ENCODE results near the gene LRMDA. TPM values are rescaled to one million over a fixed set of nuclear protein-coding genes. Genes with fewer than 3 reads are reported as not detected.

Gene LRMDA
- total RNA-seq, 1 donor from 2014 or later, result 2.1 TPM

GRCh38 chr10:75726522-75727483 is 295.4 kb downstream of the LRMDA start:
- Mint-ChIP-seq H3K27me3 (ENCODE audit: unreplicated experiment) (no peaks in the 10 kb centered on the region), H3K36me3 (ENCODE audit: unreplicated experiment) (no peaks in the 10 kb centered on the region), H3K4me3 (ENCODE audit: unreplicated experiment) (no peak overlapping the region), H3K9me3 (ENCODE audit: unreplicated experiment) (no peaks in the 10 kb centered on the region), H3K27ac (ENCODE audit: unreplicated experiment) (no peak overlapping the region), H3K4me1 (ENCODE audit: low read depth, unreplicated experiment) (no peaks in the 10 kb centered on the region)
- DNase-seq, result no peak
- no peak for TF ChIP-seq CTCF (IDR thresholded peaks at IDR 0.05; ENCODE audit: partially characterized antibody, unreplicated experiment)

GRCh38 chr10:75730847-75731246 is 299.4 kb downstream of the LRMDA start:
- H3K4me3 Mint-ChIP-seq (ENCODE audit: unreplicated experiment), result no peak overlapping the region
- no peaks in the 10 kb centered on the region for H3K4me1 Mint-ChIP-seq (ENCODE audit: low read depth, unreplicated experiment)
- H3K9me3 Mint-ChIP-seq (ENCODE audit: unreplicated experiment), result no peaks in the 10 kb centered on the region
- H3K27me3 Mint-ChIP-seq (ENCODE audit: unreplicated experiment), result no peaks in the 10 kb centered on the region
- no peak for TF ChIP-seq CTCF (IDR thresholded peaks at IDR 0.05; ENCODE audit: partially characterized antibody, unreplicated experiment)
- no peaks in the 10 kb centered on the region for H3K36me3 Mint-ChIP-seq (ENCODE audit: unreplicated experiment)
- no peak for DNase-seq
- H3K27ac Mint-ChIP-seq (ENCODE audit: unreplicated experiment), result no peak overlapping the region

- no peaks in the 10 kb centered on the region for H3K9me3 Mint-ChIP-seq (ENCODE audit: unreplicated experiment)
Measured at GRCh38 chr10:75733135-75733890, 301.9 kb downstream of the LRMDA start.

GRCh38 chr10:75736151-75736640 is 304.8 kb downstream of the LRMDA start:
- DNase-seq, result no peak
- Mint-ChIP-seq H3K27ac (ENCODE audit: unreplicated experiment) (no peak overlapping the region), H3K9me3 (ENCODE audit: unreplicated experiment) (no peaks in the 10 kb centered on the region), H3K27me3 (ENCODE audit: unreplicated experiment) (no peaks in the 10 kb centered on the region), H3K36me3 (ENCODE audit: unreplicated experiment) (no peaks in the 10 kb centered on the region), H3K4me3 (ENCODE audit: unreplicated experiment) (no peak overlapping the region), H3K4me1 (ENCODE audit: low read depth, unreplicated experiment) (no peaks in the 10 kb centered on the region)
- TF ChIP-seq CTCF (IDR thresholded peaks at IDR 0.05; ENCODE audit: partially characterized antibody, unreplicated experiment), result no peak

More at GRCh38 chr10:75733135-75733890, 301.9 kb downstream of the LRMDA start:
- DNase-seq, result no peak
- no peaks in the 10 kb centered on the region for H3K27me3 Mint-ChIP-seq (ENCODE audit: unreplicated experiment)
- no peak for TF ChIP-seq CTCF (IDR thresholded peaks at IDR 0.05; ENCODE audit: partially characterized antibody, unreplicated experiment)
- no peak overlapping the region for H3K27ac Mint-ChIP-seq (ENCODE audit: unreplicated experiment)
- no peaks in the 10 kb centered on the region for H3K36me3 Mint-ChIP-seq (ENCODE audit: unreplicated experiment)
- H3K4me1 Mint-ChIP-seq (ENCODE audit: low read depth, unreplicated experiment), result no peaks in the 10 kb centered on the region
- no peak overlapping the region for H3K4me3 Mint-ChIP-seq (ENCODE audit: unreplicated experiment)
